EH (cell line): ENCODE measurements around the gene MSH4.
"Not testable (repeated sequence)": the region's sequence is repeated elsewhere in the genome, so short reads cannot be mapped to it uniquely, and the experiment has no call there.

Source experiments
- DNase-seq: peaks from one replicate; pipeline ENCODE4 v3.0.0-alpha.2; 2015; ENCODE audit warnings: low read depth

The MSH4 gene

DNA sequence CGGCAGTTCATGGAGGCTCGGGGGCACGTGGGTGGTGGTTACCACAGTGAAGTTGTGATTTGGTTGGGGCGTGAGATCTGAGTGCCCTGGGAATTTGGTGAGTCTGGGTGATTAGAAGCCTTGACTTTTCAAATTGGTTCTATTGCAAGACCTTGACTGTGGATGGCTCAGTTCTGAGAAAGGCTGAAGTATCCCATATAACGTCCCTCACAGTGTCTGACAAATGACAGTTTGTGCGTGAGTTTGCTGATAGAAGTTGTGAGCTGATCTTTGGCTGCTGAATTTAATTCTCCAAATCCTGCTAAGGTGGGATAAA, 549 bp downstream of the MSH4 start:
- no peak for DNase-seq

- DNase-seq: peak; percentile 23
Measured at GRCh38 chr1:75797606-75798216, 1.0 kb downstream of the MSH4 start.

DNA sequence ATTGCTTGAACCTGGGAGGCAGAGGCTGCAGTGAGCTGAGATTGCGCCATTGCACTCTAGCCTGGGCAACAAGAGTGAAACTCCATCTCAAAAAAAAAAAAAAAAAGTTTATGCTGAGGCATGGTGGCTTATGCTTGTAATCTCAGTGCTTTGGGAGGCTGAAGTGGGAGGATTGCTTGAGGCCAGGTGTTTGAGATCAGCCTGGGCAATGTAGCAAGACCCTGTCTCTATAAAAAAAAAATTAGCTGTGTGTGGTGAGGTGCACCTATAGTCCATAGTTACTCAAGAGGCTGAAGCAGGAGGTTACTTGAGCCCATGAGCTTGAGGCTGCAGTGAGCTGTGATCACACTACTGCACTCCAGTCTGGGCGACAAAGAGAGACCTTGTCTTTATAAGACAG, 4.8 kb downstream of the MSH4 start:
- DNase-seq: not testable (repeated sequence)

DNA sequence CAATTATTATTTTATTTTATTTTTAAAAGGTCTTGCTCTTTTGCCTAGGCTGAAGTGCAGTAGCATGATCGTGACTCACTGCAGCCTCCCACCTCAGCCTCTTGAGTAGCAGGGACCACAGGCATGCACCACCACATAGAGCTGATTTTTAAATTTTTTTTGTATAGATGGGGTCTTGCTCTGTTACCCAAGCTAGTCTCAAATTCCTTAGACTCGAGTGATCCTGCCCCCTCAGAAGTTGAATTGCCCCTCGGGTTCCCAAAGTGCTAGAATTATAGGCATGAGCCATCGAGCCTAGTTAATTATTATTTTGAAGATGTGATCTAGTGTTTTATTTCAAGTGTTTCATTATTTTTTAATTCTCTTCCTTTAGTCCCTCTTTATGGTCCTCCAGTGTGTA, 12.2 kb downstream of the MSH4 start:
- no peak for DNase-seq

- DNase-seq: not testable (repeated sequence)
Measured at GRCh38 chr1:75810113-75810512, 13.4 kb downstream of the MSH4 start.

DNA sequence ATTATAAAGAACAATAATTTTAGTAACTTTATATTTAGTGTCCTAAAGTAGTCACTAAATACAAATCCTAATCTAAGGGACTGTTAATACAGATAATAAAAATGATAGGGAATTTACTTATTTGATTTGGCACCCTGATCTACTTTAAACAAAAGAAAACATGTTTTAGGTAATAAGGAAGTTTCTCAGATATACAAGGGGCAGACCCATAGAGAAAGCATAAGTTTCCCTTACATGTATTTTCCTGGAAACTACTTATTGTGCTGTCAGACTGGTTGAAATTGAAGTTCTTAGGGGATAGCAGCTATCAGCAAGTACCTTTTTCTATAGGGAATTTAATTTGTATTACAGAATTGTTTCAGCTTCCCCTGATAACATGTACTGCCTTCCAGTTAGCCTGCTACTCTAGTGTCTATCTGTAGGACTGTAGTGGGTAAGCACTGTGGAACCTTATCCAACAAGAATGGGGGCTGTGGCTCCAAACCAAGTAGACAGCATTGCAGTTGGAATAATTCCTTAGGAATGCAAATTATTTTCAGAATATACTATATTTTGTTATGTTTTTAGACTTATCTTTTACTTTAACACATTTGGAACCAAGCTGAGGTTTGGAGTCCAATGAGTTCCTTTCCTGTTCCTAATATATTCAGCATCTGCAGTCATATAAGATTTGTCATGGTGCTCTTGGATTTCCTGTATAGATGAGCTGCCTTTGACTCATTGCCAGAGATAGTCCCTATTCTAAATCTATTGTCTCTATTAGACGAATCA, 14.7 kb downstream of the MSH4 start:
- peak; percentile 70 for DNase-seq

- DNase-seq: no peak
Measured at GRCh38 chr1:75812065-75812464, 15.4 kb downstream of the MSH4 start.

DNA sequence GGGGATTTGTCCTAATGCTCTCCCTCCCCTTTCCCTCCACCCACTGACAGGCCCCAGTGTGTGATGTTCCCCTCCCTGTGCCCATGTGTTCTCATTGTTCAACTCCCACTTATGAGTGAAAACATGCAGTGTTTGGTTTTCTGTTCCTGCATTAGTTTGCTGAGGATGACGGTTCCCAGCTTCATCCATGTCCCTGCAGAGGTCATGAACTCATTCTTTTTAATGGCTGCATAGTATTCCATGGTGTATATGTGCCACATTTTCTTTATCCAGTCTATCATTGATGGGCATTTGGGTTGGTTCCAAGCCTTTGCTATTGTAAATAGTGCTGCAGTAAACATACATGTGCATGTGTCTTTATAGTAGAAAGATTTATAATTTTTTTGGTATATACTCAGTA, 26.9 kb downstream of the MSH4 start:
- not testable (repeated sequence) for DNase-seq

DNA sequence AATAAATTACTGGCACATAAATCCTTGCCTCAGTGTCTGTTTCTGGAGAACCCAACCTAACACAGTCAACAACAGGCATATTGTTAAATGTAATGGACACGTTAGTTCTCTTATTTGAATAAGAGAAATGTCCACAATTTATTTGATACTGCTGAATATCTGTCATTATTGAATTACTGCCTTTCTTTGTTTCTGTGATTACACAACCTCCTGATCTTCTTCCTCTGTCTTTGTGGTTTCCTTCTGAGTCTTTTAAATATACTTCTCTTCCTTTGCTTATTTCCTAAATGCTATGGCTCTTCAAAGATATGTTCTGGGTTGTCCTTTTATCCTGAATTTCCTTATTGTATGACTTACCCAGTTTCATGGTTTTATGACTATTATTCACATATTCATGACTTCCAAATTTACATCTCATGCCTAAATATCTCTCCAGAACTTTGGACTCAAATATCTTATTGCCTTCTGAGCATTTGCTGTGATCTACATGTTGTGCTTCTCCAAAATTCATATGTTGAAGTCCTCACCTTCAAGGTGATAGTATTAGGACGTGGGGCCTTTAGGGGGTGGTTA, 39.9 kb downstream of the MSH4 start:
- no peak for DNase-seq

DNA sequence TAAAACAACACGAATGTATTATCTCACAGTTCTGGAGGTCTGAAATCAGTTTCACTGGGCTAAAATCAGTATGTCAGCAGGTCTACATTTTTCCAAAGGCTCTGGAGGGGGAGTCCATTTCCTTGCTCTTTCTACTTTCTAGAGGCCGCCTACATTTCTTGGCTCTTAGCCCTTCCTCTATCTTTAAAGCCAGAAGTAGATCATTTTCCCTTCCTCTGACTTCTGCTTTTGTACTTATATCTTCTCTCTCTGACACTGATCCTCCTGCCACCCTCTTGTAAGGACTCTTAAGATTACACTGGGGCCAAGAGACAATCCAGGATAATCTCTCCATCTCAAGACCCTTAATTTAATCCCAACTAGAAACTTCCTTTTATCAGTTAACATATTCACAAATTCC, 41.4 kb downstream of the MSH4 start:
- no peak for DNase-seq

GRCh38 chr1:75841421-75841820, 44.7 kb downstream of the MSH4 start:
- no peak for DNase-seq

DNA sequence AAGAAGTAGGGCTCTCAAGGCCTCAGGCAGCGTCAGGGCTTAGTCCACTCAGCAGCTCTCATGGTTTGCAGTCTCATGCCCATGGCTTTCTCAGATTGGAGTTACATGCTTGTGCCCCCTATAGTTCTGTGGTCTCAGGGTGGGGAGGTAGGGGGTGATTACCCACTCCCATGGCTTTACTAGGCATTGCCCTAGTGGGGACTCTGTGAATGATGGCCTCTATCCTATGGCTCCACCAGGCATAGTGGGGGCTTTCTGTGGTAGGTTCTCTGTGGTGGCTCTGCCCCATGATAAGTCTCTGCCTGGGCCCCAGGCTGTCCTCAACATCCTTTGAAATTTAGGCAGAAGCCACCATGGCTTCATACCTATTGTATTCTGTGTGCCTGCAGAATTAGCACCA, 48.9 kb downstream of the MSH4 start:
- DNase-seq: no peak

DNA sequence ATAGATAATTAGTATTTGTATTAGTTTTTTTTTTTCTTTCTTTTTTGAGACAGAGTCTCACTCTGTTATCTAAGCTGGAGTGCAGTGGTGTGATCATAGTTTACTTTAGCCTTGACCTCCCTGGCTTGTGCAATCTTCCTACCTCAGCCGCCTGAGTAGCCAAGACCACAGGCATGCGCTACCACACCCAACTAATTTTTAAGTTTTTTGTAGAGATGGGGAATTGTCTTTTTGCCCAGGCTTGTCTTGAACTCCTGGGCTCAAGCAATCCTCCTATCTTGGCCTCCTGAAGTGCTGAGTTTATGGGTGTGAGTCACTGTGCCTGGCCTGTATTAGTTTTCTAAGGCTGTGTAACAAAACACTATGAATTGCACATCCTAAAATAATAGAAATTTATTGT, 58.3 kb downstream of the MSH4 start:
- DNase-seq: peak; percentile 37

GRCh38 chr1:75855734-75856133, 59.1 kb downstream of the MSH4 start:
- no peak for DNase-seq

DNA sequence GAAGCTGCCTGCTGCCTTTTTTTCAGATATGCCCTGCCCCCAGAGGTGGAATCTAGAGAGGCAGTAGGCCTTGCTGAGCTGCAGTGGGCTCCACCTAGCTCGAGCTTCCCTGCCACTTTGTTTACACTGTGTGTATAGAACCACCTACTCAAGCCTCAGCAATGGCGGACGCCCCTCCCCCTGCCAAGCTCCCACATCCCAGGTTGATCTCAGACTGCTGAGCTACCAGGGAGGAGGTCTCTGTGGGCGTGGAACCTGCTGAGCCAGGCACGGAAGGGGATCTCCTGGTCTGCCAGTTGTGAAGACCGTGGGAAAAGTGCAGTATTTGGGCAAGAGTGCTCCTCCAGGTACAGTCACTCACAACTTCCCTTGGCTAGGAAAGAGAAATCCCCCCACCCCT, 65.1 kb downstream of the MSH4 start:
- no peak for DNase-seq

- no peak for DNase-seq
Measured at GRCh38 chr1:75870951-75871350, 74.3 kb downstream of the MSH4 start.

DNA sequence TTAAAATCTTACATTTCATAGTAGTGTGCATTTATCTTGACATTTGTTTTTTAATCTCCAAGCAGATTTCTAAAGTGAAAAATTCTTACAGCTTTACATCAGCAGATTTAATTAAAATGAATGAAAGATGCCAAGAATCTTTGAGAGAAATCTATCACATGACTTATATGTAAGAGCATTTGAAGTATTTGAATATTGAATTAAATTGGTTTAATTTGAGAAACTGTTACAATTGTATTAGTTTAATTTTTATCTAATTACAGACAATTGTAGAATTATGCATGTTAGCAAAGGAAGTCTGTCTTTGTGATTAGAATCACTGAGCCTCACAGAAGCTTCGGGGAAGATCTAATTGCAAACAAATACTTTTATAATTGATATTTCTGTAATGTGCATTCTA, 83.3 kb downstream of the MSH4 start:
- DNase-seq: no peak

DNA sequence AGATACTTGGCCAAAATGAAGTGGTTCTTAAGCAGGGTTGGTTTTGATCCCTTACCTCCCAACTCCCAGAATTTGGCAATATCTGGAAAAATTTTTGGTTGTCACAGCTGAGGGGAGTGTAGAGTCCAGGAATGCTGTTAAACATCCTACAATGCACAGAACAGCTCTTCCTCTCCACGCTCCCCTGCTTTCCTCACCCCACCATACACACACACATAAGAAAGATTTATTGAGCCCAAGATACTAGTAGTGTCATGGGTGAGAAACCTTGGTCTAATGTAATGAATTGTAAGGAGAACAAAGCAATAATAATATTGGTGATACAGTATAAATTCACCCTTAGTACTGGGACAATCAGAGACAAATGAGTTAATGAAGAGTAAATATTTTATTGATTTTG, 87.8 kb downstream of the MSH4 start:
- no peak for DNase-seq

GRCh38 chr1:75901371-75901770, 104.7 kb downstream of the MSH4 start:
- DNase-seq: no peak

GRCh38 chr1:75908717-75909152, 112.1 kb downstream of the MSH4 start:
- peak; percentile 45 for DNase-seq

DNA sequence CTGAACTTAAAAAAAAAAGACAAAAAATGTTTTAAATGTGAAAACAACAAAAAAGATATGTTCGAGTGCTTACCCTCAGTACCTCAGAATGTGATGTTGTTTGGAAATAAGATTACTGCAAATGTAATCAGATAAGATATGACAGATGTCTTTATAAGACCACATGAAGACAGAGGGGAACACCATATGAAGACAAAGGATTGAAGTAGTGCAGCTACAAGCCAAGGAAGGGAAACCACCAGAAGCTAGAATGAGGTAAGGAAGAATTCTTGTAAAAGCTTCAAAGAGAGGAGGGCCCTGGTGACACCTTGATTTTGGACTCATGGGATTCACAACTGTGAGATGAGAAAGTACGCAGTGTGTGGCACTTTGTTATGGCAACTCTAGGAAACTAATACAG, 120.2 kb downstream of the MSH4 start:
- no peak for DNase-seq

DNA sequence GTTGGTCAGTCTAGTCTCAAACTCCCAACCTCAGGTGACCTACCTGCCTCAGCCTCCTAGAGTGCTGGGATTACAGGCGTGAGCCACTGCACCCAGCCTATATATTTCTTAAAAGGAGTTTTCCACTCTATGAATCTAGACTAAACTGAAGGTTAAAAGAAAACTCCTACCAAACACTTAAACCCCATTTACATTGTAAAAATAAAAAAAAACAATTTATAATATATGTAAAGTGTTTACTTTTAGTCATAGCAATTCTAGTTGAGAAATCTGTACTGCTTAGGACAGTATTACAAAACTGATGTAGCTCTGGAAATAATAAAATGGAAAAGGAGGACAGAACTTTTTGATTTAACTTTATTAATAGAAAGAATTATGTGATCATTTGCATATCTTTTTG, 126.0 kb downstream of the MSH4 start:
- no peak for DNase-seq

- DNase-seq: no peak
Measured at GRCh38 chr1:75932304-75932703, 135.6 kb downstream of the MSH4 start, which contains the start of gene ASB17. Gene ASB17, minus strand, starts transcription at chr1:75932404. Its CDS starts 113 bp downstream, at chr1:75932291.

DNA sequence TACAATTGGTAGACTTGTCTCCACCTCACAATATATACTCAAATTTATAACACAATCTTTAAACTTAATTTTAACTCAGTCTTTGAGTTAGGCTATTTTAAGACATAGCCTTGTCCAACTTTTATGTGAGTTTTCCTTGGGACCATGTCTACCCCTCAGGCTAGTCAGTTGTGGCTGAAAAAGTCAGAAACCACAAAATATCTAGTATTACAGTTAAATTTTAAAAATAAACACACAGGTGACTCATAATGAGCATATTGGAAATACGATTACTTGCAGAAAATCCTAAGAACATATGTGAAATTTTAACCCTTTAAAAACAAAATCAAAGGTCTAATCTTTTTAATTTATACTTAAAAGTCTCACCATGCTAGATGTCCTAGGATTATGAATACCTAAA, 140.4 kb downstream of the MSH4 start:
- DNase-seq: peak; percentile 41
